ENCODE data around the gene TBC1D4. TPM values are rescaled to one million over a fixed set of nuclear protein-coding genes. Genes with fewer than 3 reads are reported as not detected.
A peak's percentile ranks its signal among the peaks of the same experiment; 100 is the strongest.
"Not testable (repeated sequence)": the region's sequence is repeated elsewhere in the genome, so short reads cannot be mapped to it uniquely, and the experiment has no call there.

Gene TBC1D4
- total RNA-seq, 2 donors from 2014 or later, result 14.7 to 23.7 TPM

DNA sequence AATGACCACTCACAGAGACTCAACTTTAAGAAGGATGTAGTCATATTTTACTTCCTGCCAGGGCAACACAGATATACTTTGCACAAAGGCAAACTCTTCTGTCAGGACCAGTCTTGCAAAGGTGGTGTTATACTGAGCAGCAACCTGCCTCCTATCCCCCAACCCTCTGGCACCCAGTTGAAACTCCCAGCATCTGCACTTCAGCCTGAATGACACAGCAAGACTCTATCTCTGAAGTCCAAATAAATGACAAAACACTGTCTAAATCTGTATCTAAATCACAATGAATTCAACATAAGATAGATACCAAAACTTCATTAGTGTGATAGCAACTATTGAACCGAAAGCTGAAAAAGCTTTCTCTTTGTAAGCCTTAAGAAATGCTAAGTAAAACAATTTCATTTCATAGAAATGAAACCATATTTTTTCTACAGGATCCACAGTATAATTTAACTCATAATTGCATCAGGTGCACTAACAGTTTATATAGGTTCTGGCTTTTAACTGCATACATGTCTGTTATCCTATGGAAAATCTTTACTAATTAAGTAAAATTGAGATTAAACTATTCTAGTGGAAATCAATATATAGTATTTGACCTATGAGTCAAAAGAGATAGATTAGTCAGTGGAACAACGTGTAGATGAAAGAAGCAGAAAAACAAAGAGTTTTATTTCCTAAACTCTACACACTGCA lies 163.7 kb downstream of the TBC1D4 start:
- Mint-ChIP-seq H3K9me3 (no peaks in the 10 kb centered on the region), H3K4me3 (peak overlapping the region; percentile 84), H3K36me3 (ENCODE audit: low read depth) (peaks cover 13% of the 10 kb centered on the region), H3K4me1 (peaks cover 11% of the 10 kb centered on the region), H3K27me3 (no peaks in the 10 kb centered on the region), H3K27ac (peak overlapping the region; percentile 90)
- ATAC-seq (replicated peaks), result peak; percentile 72

DNA sequence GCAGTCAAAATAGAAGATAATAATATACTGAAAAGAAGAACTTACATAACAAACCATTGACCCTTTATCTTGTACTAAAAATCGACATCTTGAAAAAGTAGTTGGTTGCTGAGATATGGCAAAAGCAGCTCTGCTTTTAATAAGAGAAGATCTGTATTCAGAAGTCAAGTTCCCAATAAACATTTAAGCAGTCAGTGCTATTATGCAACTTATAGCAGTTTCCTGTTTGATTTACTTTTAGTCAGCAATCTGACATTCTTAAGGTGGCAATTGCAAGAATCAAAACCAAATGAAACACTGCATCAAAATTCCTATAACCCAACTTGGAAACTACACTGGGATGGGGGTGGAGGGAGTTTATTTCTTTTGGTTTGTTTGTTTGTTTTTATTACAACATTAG lies 165.5 kb downstream of the TBC1D4 start:
- Mint-ChIP-seq H3K4me1 (peaks cover 18% of the 10 kb centered on the region), H3K27me3 (no peaks in the 10 kb centered on the region), H3K36me3 (ENCODE audit: low read depth) (peaks cover 25% of the 10 kb centered on the region), H3K4me3 (peak overlapping the region; percentile 84), H3K9me3 (no peaks in the 10 kb centered on the region), H3K27ac (no peak overlapping the region)
- no peak for ATAC-seq (replicated peaks)

DNA sequence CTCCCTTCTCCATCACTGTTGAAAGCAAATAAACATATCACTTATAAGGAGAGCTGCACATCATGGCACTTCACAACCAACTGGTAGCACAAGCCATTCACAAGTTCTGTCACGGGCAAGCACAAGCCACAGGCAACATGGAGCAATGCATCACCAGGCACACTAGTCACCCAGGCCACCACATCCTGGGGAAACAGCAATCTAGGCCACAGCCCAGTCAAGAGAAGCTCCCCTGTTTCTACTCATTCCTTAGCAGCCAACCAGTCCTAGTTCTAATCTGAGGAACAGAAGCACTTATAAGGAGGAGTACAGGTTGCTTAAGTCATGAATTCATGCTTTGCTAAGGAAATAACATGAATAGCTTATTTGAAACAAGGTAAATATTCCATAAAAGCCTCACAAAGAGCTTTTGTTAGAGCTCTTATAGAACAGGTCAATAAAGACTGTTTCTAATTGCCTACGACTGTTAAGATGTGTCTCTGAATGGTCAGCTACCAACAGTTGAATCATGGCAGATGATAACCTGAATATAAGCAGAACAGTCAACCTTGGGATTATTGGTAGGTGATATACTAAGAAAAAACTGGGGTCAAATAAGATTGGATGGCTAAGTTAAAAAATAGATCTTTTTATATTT lies 169.0 kb downstream of the TBC1D4 start:
- no peaks in the 10 kb centered on the region for H3K27me3 Mint-ChIP-seq
- no peaks in the 10 kb centered on the region for H3K9me3 Mint-ChIP-seq
- peak overlapping the region; percentile 60 for H3K4me3 Mint-ChIP-seq
- H3K4me1 Mint-ChIP-seq, result peaks cover 23% of the 10 kb centered on the region
- ATAC-seq (replicated peaks), result peak; percentile 96
- peaks cover 45% of the 10 kb centered on the region for H3K36me3 Mint-ChIP-seq (ENCODE audit: low read depth)
- peak overlapping the region; percentile 69 for H3K27ac Mint-ChIP-seq

DNA sequence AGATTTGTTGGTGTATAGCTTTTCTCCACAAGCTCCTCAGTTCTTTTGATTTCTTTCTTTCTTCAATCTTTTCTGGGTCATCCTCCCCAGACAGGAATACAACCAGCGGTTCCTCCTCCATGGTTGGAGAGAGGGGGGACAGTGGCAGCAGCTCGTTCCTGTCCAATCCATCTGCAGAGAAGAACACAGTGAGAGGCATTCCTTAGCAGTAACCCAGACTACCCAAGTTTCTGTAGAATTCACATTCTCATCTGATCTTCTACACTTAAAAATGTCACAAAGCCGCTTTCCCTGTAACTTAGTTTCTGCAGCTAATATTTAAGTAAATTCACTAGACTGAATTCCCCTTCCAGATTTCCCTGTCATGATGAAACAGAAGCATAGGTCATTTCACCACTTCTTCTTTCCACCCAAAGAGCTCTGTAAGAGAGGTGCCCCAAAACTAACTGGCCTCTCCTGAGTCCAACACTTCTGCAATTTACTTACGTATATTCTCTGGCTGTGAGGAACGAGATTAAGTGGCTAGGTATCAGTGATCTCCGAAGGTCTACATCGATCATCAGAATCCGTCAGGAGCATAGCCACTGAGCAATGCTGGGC lies 171.9 kb downstream of the TBC1D4 start:
- Mint-ChIP-seq H3K9me3 (no peaks in the 10 kb centered on the region), H3K27me3 (no peaks in the 10 kb centered on the region), H3K4me3 (peak overlapping the region; percentile 48), H3K36me3 (ENCODE audit: low read depth) (peaks cover 71% of the 10 kb centered on the region), H3K4me1 (peaks cover 18% of the 10 kb centered on the region), H3K27ac (peak overlapping the region; percentile 22)
- ATAC-seq (replicated peaks), result no peak

DNA sequence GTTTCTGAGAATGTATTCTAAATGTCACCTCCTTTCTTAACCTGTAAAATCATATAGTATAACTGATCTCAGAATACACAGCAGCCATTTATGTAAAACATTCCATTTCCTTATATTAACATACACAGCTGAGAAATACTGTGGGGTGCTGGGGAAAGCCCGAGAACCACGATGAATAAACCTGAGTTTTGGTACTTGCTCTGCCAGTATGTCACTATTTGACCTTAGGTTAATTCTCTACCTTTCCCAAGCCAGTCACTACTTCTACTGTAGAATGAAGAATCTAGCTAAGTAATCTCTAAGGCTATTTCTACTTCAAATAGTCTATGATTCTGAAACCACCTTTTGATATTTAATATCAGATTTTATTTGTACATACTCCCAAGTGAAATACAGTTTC lies 173.7 kb downstream of the TBC1D4 start:
- H3K27ac Mint-ChIP-seq, result peak overlapping the region; percentile 23
- H3K4me1 Mint-ChIP-seq, result peaks cover 19% of the 10 kb centered on the region
- no peaks in the 10 kb centered on the region for H3K27me3 Mint-ChIP-seq
- H3K36me3 Mint-ChIP-seq (ENCODE audit: low read depth), result peaks cover 89% of the 10 kb centered on the region
- H3K4me3 Mint-ChIP-seq, result peak overlapping the region; percentile 34
- ATAC-seq (replicated peaks), result peak; percentile 82
- H3K9me3 Mint-ChIP-seq, result no peaks in the 10 kb centered on the region

DNA sequence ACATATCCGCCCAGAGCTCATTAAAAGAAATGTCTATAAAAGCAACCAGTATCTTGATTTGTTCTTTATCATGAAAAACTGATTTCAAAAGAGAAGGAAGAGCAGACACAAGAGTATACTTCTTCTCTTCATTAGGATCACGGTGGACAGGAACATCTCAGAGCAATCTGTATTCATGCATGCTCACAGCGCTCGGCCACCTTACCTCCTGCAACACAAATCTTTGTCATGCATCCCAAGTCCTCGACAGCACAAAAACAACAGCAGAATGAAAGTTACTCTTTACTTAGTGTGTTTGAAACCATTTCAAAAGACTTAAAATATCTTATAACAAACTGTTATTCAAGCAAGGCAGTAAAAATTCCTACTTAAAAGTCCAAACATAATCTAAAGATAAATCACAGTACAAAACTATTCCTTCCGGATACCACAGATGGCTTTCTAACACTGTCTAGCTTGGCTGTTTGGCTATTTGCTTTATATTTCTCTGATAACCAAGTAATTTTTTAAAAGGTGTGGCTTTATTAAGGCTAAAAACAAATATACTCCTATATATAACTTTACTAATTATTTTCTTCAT lies 174.5 kb downstream of the TBC1D4 start:
- peaks cover 12% of the 10 kb centered on the region for H3K4me1 Mint-ChIP-seq
- H3K36me3 Mint-ChIP-seq (ENCODE audit: low read depth), result peaks cover 89% of the 10 kb centered on the region
- peak overlapping the region; percentile 34 for H3K4me3 Mint-ChIP-seq
- H3K27ac Mint-ChIP-seq, result no peak overlapping the region
- ATAC-seq (replicated peaks), result no peak
- no peaks in the 10 kb centered on the region for H3K27me3 Mint-ChIP-seq
- H3K9me3 Mint-ChIP-seq, result no peaks in the 10 kb centered on the region

DNA sequence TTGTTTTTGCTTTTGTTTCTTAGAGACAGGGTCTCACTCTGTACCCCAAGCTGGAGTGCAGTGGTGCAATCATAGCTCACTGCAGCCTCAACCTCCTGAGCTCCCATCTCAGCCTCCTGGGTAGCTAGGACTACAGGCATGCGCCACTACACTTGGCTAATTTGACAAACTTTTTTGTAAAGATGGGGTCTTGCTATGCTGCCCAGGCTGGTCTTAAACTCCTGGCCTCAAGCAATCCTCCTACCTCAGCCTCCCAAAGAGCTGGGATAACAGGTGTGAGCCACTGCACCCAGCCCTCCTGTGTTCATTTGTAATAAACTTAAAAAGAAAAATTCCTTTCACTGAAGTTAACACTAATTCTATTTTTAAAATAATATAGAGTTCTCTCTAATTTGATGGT lies 175.0 kb downstream of the TBC1D4 start:
- H3K27me3 Mint-ChIP-seq; H3K4me3 Mint-ChIP-seq; H3K9me3 Mint-ChIP-seq; ATAC-seq (replicated peaks); H3K27ac Mint-ChIP-seq: not testable (repeated sequence)
- H3K4me1 Mint-ChIP-seq, result peaks cover 12% of the 10 kb centered on the region
- H3K36me3 Mint-ChIP-seq (ENCODE audit: low read depth), result peaks cover 89% of the 10 kb centered on the region

DNA sequence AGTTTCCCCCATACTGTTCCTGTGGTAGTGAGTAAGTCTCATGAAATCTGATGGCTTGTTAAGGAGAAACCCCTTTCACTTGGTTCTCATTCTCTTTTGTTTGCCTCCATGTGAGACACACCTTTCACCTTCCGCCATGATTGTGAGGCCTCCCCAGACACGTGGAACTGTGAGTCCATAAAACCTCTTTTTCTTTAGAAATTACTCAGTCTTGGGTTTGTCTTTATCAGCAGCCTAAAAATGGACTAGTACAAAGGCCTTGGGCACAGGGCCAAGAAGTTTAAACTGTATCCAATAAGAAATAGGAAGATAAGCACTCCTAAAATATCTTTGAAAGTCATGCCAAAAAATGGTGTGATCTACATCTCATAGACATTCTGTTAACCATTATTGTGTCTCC lies 176.9 kb downstream of the TBC1D4 start:
- peak overlapping the region; percentile 20 for H3K27ac Mint-ChIP-seq
- peaks cover 78% of the 10 kb centered on the region for H3K36me3 Mint-ChIP-seq (ENCODE audit: low read depth)
- ATAC-seq (replicated peaks), result no peak
- H3K9me3 Mint-ChIP-seq, result no peaks in the 10 kb centered on the region
- peaks cover 16% of the 10 kb centered on the region for H3K4me1 Mint-ChIP-seq
- H3K4me3 Mint-ChIP-seq, result no peak overlapping the region
- no peaks in the 10 kb centered on the region for H3K27me3 Mint-ChIP-seq

DNA sequence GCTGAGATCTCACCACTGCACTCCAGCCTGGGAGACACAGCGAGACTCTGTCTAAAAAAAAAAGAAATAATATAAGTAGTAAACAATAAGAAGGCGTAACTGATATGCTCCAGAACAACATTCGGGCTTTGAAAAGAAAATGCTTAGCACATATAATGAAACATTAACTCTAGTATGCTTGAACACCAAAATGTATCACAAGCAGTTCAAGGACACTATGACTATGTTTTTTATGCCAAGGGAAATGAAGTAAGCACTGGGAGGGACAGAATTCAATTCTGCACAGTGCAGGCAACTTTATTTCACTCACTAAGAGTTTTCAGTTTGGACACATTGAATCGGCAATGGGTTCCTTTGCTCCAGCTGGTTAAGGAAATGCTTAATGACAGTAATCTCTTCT lies 178.7 kb downstream of the TBC1D4 start:
- ATAC-seq (replicated peaks), result no peak
- peaks cover 11% of the 10 kb centered on the region for H3K4me1 Mint-ChIP-seq
- H3K9me3 Mint-ChIP-seq, result no peaks in the 10 kb centered on the region
- peaks cover 83% of the 10 kb centered on the region for H3K36me3 Mint-ChIP-seq (ENCODE audit: low read depth)
- H3K27ac Mint-ChIP-seq, result no peak overlapping the region
- H3K27me3 Mint-ChIP-seq, result no peaks in the 10 kb centered on the region
- H3K4me3 Mint-ChIP-seq, result no peak overlapping the region

DNA sequence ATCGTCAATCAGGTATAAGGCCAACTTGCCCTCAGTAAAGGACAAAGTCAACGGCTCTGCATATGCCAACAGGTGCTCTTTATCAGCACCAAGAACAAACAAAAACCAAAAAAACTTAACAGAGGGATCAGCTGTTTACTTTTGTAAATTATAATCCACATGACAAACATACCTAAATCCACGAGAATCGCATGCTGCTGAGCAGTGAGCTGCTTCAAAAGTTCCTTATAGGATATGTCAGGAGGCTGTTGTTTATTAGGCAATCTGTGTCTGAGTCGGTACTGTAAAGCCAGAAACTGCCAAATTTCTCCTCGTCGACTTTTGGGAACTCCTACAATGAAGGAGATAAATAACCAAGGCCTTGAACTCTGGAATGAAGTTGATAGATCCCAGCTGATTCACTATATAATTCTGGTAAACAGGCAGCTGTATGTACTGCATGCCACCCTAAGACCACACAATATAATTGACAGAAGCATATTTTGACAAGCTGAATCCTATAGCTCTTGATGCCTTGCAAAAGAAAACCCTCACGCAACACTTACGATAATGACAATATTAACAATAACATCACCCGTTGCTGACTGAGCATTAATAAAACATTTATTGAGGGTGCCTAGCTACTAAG lies 179.8 kb downstream of the TBC1D4 start:
- H3K4me1 Mint-ChIP-seq, result peaks cover 11% of the 10 kb centered on the region
- no peak overlapping the region for H3K27ac Mint-ChIP-seq
- no peak overlapping the region for H3K4me3 Mint-ChIP-seq
- ATAC-seq (replicated peaks), result no peak
- no peaks in the 10 kb centered on the region for H3K9me3 Mint-ChIP-seq
- H3K36me3 Mint-ChIP-seq (ENCODE audit: low read depth), result peaks cover 84% of the 10 kb centered on the region
- no peaks in the 10 kb centered on the region for H3K27me3 Mint-ChIP-seq

DNA sequence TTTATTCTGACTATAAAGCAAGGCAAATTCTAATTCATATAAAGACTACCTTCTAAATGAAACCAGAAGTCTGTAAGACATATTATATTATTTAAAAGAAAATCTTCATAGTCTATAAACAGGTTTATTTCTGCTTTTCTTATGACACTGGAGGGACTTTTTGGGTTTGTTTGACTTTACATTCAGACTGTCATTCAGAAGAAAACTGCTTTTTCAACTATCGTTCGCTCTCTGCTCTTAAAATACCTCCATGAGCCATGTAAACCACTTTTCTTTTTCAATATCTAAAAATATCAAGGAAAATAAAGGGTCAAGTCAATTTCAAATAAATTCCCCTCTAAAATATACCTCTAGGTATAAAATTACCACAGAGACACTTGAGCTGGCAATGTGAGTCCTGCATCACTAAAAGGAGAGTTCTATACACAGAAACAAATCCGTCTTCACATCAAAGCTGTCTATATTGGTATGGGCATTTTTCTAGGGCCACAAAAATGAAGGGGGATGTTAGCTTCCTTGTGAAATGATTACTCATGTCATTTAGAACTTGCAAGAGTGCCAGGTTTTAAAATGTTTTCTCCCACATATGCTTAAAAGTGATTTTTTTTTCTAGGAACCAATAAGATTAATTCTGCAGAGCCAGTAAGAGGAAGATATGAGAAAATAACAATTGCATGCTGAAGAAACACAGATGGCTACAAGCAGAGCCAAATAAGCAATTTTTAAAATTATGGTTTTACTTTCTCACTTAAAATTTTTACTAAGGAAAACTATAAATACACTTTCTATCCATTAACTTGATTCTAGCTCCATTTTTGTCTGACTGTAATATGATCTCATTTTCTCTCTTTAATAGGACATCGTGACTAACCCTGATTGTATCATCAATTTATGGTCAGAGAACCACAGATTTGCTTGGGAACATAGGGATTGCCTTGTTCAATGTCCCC lies 181.8 kb downstream of the TBC1D4 start:
- peak; percentile 86 for ATAC-seq (replicated peaks)
- Mint-ChIP-seq H3K36me3 (ENCODE audit: low read depth) (peaks cover 86% of the 10 kb centered on the region), H3K27me3 (no peaks in the 10 kb centered on the region), H3K9me3 (no peaks in the 10 kb centered on the region), H3K4me3 (peak overlapping the region; percentile 54), H3K27ac (peak overlapping the region; percentile 42), H3K4me1 (peaks cover 17% of the 10 kb centered on the region)

DNA sequence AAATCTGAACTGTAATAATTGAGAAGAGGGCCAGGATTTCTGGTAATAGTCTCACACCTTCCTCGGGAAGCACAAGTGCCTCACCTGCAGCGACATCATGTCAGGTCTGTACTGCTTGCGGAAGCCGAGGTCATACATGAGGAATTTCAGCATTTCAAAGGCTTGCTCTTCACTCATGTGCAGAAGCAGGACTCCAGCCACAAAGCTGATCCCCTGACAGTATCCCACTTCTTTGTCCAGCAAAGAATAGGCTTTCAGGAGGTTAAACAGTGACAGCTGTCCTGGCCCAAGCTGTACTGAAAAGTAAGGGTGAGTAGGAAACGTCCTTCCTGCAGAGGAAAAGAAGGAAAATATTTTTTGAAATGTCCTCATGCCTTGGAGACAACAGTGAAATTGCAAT lies 182.7 kb downstream of the TBC1D4 start:
- H3K36me3 Mint-ChIP-seq (ENCODE audit: low read depth), result peaks cover 86% of the 10 kb centered on the region
- H3K4me1 Mint-ChIP-seq, result peaks cover 13% of the 10 kb centered on the region
- H3K4me3 Mint-ChIP-seq, result peak overlapping the region; percentile 54
- ATAC-seq (replicated peaks), result no peak
- no peaks in the 10 kb centered on the region for H3K9me3 Mint-ChIP-seq
- H3K27me3 Mint-ChIP-seq, result no peaks in the 10 kb centered on the region
- no peak overlapping the region for H3K27ac Mint-ChIP-seq

DNA sequence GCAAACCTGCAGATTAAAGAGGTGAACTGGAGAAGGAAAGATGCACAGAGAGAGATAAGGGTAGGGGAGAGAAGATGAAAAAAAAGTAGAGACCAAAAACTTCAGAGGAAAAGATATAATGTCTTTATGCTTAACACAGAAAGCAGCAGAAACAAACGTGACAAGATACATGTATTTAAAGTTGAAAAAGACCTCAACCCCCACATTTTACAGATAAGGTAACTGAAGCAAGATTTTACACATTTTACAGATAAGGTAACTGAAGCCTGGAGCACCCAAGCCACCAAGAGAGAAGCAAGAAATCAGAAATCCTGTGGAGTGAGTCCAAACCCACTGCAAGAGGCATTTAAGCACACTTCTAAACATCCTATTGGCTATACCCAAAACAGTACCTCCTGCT lies 185.3 kb downstream of the TBC1D4 start:
- no peaks in the 10 kb centered on the region for H3K9me3 Mint-ChIP-seq
- H3K4me1 Mint-ChIP-seq, result peaks cover 13% of the 10 kb centered on the region
- no peak for ATAC-seq (replicated peaks)
- peaks cover 88% of the 10 kb centered on the region for H3K36me3 Mint-ChIP-seq (ENCODE audit: low read depth)
- peak overlapping the region; percentile 35 for H3K4me3 Mint-ChIP-seq
- no peaks in the 10 kb centered on the region for H3K27me3 Mint-ChIP-seq
- peak overlapping the region; percentile 77 for H3K27ac Mint-ChIP-seq

DNA sequence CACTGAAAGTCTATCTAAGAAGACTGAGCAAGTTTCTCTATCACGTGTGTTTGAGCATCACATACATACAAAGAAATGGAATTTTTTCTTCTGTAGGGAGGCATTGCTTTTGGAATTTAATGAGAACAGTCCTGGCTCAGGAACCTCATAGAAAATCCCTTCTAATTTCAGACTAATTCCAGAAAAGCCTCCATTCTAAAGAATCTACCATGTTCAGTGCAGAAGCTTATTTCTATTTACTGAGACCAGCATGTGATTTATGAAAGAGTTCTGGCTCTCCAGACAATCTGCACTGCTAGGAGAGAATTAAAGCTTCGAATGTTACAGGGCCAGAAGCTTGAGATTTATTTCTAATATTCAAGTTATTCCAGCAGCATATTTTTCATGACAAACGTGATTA lies 186.8 kb downstream of the TBC1D4 start:
- H3K4me3 Mint-ChIP-seq, result no peak overlapping the region
- no peak for ATAC-seq (replicated peaks)
- no peaks in the 10 kb centered on the region for H3K9me3 Mint-ChIP-seq
- H3K27ac Mint-ChIP-seq, result no peak overlapping the region
- peaks cover 93% of the 10 kb centered on the region for H3K36me3 Mint-ChIP-seq (ENCODE audit: low read depth)
- H3K4me1 Mint-ChIP-seq, result peaks cover 8% of the 10 kb centered on the region
- no peaks in the 10 kb centered on the region for H3K27me3 Mint-ChIP-seq

All from activated T-helper 17 cell treated with anti-CD3 and anti-CD28 coated beads, Interleukin-2, amount 50 U/mL, for 72 hours (primary cell).